HepG2 (cell line): ENCODE results near the gene MYOT. TPM values are rescaled to one million over a fixed set of nuclear protein-coding genes. Genes with fewer than 3 reads are reported as not detected.

ENCODE experiments used
- ZFP36L1 ChIP-seq: sonication (generic); formaldehyde crosslinking; IDR thresholded peaks from 2 replicates; pipeline ENCODE4 v1.8.0; 2022; ENCODE audit warnings: mild to moderate bottlenecking, missing genetic modification reagents, moderate library complexity
- ZNF660 ChIP-seq: sonication (generic); formaldehyde crosslinking; IDR thresholded peaks from 2 replicates; pipeline ENCODE4 v1.5.1; 2020; ENCODE audit warnings: mild to moderate bottlenecking, low read depth, missing genetic modification reagents, borderline replicate concordance
- ZNF724P ChIP-seq: sonication (generic); formaldehyde crosslinking; IDR thresholded peaks from 2 replicates; pipeline ENCODE4 v1.8.0; 2022; ENCODE audit warnings: missing genetic modification reagents, borderline replicate concordance
- polyA plus RNA-seq, 8 experiments: library from polyadenylated mRNA; depleted of rRNA in 3 of 8; stranded (reverse) in 7 of 8; unstranded in 1 of 8; fragments of >200 nt; fragmentation: Illumina TruSeq in 4 of 8; extraction: Trizol in 4 of 8; gene quantifications; 2 replicates each; pipeline versions ENCODE4 v1.2.1 to v1.2.3, GENCODE V29; 2011 to 2016; ENCODE audit warnings: low read depth in 4 of 8, missing spikeins in 1 of 8, mixed read lengths in 1 of 8; ENCODE audit not compliant: insufficient read depth in 1 of 8
- total RNA-seq, 5 experiments: library from RNA; depleted of rRNA; stranded (reverse); fragments of >200 nt; fragmentation: Illumina TruSeq; extraction: Trizol; gene quantifications; 2 replicates each; pipeline ENCODE4 v1.2.3, GENCODE V29; 2016; ENCODE audit warnings: low read depth in 1 of 5
- TF ChIP-seq, protein P1 (sequence below), 2 experiments: fragments of 450-650 bp in 1 of 2; sonication (generic) in 1 of 2; formaldehyde crosslinking in 1 of 2; IDR thresholded peaks; 2 replicates each; pipeline versions ENCODE4 v1.6.1 to v1.8.0; 2016 to 2022; ENCODE audit warnings: antibody characterized with exemption in 1 of 2, mild to moderate bottlenecking in 1 of 2, missing genetic modification reagents in 1 of 2

The MYOT gene
- total and polyA plus RNA-seq, 2 of the 13 experiments (the other 11 are each of a cell fraction or from before 2014, with no cell fraction given) = not detected

DNA sequence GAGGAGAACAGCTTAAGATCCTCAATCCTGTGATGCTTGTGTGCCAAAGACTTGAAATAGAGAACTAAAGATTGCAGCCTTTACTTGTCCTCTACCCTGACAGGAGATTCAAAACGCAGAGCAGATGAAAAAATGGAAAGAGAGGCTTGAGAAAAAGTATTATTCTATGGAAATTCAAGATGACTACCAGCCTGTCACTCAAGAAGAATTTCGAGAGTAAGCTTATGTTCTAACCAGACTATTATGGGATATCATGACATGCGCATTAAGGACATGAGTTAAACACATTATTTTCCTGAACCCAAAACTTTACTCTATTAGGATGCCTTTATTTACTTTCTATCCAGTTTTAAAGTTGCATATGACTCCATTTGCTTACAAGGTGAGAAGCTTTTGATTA is 68.0 kb downstream of the MYOT start (continued):
- TF ChIP-seq, protein P1, sequence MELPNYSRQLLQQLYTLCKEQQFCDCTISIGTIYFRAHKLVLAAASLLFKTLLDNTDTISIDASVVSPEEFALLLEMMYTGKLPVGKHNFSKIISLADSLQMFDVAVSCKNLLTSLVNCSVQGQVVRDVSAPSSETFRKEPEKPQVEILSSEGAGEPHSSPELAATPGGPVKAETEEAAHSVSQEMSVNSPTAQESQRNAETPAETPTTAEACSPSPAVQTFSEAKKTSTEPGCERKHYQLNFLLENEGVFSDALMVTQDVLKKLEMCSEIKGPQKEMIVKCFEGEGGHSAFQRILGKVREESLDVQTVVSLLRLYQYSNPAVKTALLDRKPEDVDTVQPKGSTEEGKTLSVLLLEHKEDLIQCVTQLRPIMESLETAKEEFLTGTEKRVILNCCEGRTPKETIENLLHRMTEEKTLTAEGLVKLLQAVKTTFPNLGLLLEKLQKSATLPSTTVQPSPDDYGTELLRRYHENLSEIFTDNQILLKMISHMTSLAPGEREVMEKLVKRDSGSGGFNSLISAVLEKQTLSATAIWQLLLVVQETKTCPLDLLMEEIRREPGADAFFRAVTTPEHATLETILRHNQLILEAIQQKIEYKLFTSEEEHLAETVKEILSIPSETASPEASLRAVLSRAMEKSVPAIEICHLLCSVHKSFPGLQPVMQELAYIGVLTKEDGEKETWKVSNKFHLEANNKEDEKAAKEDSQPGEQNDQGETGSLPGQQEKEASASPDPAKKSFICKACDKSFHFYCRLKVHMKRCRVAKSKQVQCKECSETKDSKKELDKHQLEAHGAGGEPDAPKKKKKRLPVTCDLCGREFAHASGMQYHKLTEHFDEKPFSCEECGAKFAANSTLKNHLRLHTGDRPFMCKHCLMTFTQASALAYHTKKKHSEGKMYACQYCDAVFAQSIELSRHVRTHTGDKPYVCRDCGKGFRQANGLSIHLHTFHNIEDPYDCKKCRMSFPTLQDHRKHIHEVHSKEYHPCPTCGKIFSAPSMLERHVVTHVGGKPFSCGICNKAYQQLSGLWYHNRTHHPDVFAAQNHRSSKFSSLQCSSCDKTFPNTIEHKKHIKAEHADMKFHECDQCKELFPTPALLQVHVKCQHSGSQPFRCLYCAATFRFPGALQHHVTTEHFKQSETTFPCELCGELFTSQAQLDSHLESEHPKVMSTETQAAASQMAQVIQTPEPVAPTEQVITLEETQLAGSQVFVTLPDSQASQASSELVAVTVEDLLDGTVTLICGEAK (IDR thresholded peaks at IDR 0.05) = no peak
- TF ChIP-seq, protein P1 (CRISPR knock-in tag; IDR thresholded peaks at IDR 0.05) = no peak
- no peak for TF ChIP-seq ZNF660 (CRISPR knock-in tag)
- no peak for TF ChIP-seq ZNF724P
- TF ChIP-seq ZFP36L1 (CRISPR knock-in tag) = no peak

Other genes with a start within 250 kb of the MYOT start
- 0.02 TPM in 1 of 2 replicates, not detected in the other for gene KLHL3, start 131.8 kb upstream of the MYOT start, total RNA-seq (2016; rRNA removed; fragmentation: Illumina TruSeq; extraction: Trizol)
- 0.08 and 0.10 TPM in 2 replicates for gene KLHL3, start 131.8 kb upstream of the MYOT start, polyA plus RNA-seq (2011; rRNA removed)
- gene HNRNPA0, start 113.5 kb upstream of the MYOT start, total RNA-seq (2016; rRNA removed; fragmentation: Illumina TruSeq; extraction: Trizol) = 12.9 and 16.9 TPM in 2 replicates
- 9.0 and 9.6 TPM in 2 replicates for gene HNRNPA0, start 113.5 kb upstream of the MYOT start, polyA plus RNA-seq (2011; rRNA removed)
- gene PKD2L2, start 21.6 kb downstream of the MYOT start, total RNA-seq (2016; rRNA removed; fragmentation: Illumina TruSeq; extraction: Trizol) = not detected in 2 replicates
- gene PKD2L2, start 21.6 kb downstream of the MYOT start, polyA plus RNA-seq (2011; rRNA removed) = not detected in 2 replicates
- gene FAM13B, start 165.2 kb downstream of the MYOT start, total RNA-seq (2016; rRNA removed; fragmentation: Illumina TruSeq; extraction: Trizol) = 11.5 and 11.8 TPM in 2 replicates
- 6.9 and 7.5 TPM in 2 replicates for gene FAM13B, start 165.2 kb downstream of the MYOT start, polyA plus RNA-seq (2011; rRNA removed)
- gene WNT8A, start 216.2 kb downstream of the MYOT start, total RNA-seq (2016; rRNA removed; fragmentation: Illumina TruSeq; extraction: Trizol) = not detected in 2 replicates
- 0.04 TPM in 1 of 2 replicates, not detected in the other for gene WNT8A, start 216.2 kb downstream of the MYOT start, polyA plus RNA-seq (2011; rRNA removed)